Endothelial cell of umbilical vein (primary cell): ENCODE measurements around the gene MTFR1L. TPM values are rescaled to one million over a fixed set of nuclear protein-coding genes. Genes with fewer than 3 reads are reported as not detected.

ENCODE experiments used
- BruUV-seq: library from RNA; stranded (reverse); fragments of 400-500 nt; replicated peaks from 2 replicates; lab custom pipeline; 2021; lab: Mats Ljungman, UMichigan
- CTCF ChIA-PET: fragments of 300-600, 350-600 bp; sonication (Branson Sonifier 250); formaldehyde crosslinking; loops from one replicate; lab custom pipeline; 2021; ENCODE audit warnings: antibody characterized with exemption, inconsistent platforms; lab: Charles Lee
- POLR2A ChIA-PET: fragments of 300-600, 350-600 bp; sonication (Branson Sonifier 250); formaldehyde crosslinking; loops from one replicate; lab custom pipeline; 2021; ENCODE audit warnings: antibody characterized with exemption, inconsistent platforms; lab: Charles Lee
- DNase-seq: peaks from one replicate; pipeline ENCODE4 v3.0.0-alpha.2; 2011; ENCODE audit warnings: low read depth, low spot score
- FAIRE-seq: peaks from 2 replicates; lab custom pipeline; 2011; peaks lifted over from hg19 to GRCh38; lab: Jason Lieb, UNC
- H2AFZ ChIP-seq: 2 replicates; pipeline ENCODE4 v1.6.0; 2012; ENCODE audit warnings: low read depth, low read length, control low read depth, inconsistent platforms
- H3K27ac ChIP-seq: 2 replicates; pipeline ENCODE4 v1.5.1; 2011; ENCODE audit warnings: low read depth, mild to moderate bottlenecking, control low read depth, low read length, moderate library complexity; ENCODE audit not compliant: insufficient read depth
- H3K27me3 ChIP-seq, 2 experiments: 2 replicates each; pipeline versions ENCODE4 v1.6.0 to v1.6.1; 2011; ENCODE audit warnings: low read length in 2 of 2, mixed read lengths in 1 of 2; ENCODE audit not compliant: control insufficient read depth in 2 of 2, insufficient read depth in 2 of 2
- H3K36me3 ChIP-seq, 2 experiments: 2 replicates in 1 of 2; 3 replicates in 1 of 2; pipeline ENCODE4 v1.5.1; 2011; ENCODE audit warnings: low read length in 2 of 2, mild to moderate bottlenecking in 1 of 2, moderate library complexity in 1 of 2; ENCODE audit not compliant: control insufficient read depth in 2 of 2, insufficient read depth in 2 of 2; ENCODE audit errors: extremely low read depth in 1 of 2
- H3K4me1 ChIP-seq: 3 replicates; pipeline ENCODE4 v1.5.1; 2011; ENCODE audit warnings: mild to moderate bottlenecking, low read length; ENCODE audit not compliant: control insufficient read depth, insufficient read depth; ENCODE audit errors: extremely low read depth
- H3K4me2 ChIP-seq: 2 replicates; pipeline ENCODE4 v1.6.1; 2011; ENCODE audit warnings: low read length, control low read depth, mixed read lengths; ENCODE audit not compliant: insufficient read depth
- H3K4me3 ChIP-seq, 3 experiments: fragments of 200-600 bp in 1 of 3; sonication (generic), shearing (Covaris generic) in 1 of 3; replicated peaks in 1 of 3; 2 replicates each; pipeline ENCODE4 v1.5.1; 2011 to 2016; ENCODE audit warnings: control low read depth in 3 of 3, low read length in 3 of 3, mild to moderate bottlenecking in 2 of 3, inconsistent platforms in 1 of 3, low read depth in 1 of 3, moderate library complexity in 1 of 3; ENCODE audit not compliant: insufficient read depth in 1 of 3
- H3K79me2 ChIP-seq: 2 replicates; pipeline ENCODE4 v1.6.0; 2012; ENCODE audit warnings: low read length, inconsistent platforms; ENCODE audit not compliant: control insufficient read depth, insufficient read depth
- H3K9ac ChIP-seq: replicated peaks from 2 replicates; pipeline ENCODE3; 2011; ENCODE audit warnings: low read length, control low read depth; ENCODE audit not compliant: insufficient read depth; ENCODE audit errors: extremely low read depth
- H3K9me1 ChIP-seq: replicated peaks from 3 replicates; pipeline ENCODE4 v1.6.0; 2011; ENCODE audit warnings: mild to moderate bottlenecking, low read length; ENCODE audit not compliant: control insufficient read depth, insufficient read depth; ENCODE audit errors: extremely low read depth
- H3K9me3 ChIP-seq: replicated peaks from 2 replicates; pipeline ENCODE4 v1.5.1; 2012; ENCODE audit warnings: low read length, inconsistent platforms; ENCODE audit not compliant: control insufficient read depth, insufficient read depth
- H4K20me1 ChIP-seq: replicated peaks from 2 replicates; pipeline ENCODE3; 2011; ENCODE audit warnings: mild to moderate bottlenecking, low read length; ENCODE audit not compliant: control insufficient read depth, insufficient read depth; ENCODE audit errors: extremely low read depth
- CTCF ChIP-seq, 2 donors: IDR thresholded peaks; 1 replicate in 1 of 2; 2 replicates in 1 of 2; pipeline ENCODE4 v1.5.1; 2011; ENCODE audit warnings: low read length in 2 of 2, mild to moderate bottlenecking in 2 of 2, moderate library complexity in 2 of 2, control low read depth in 1 of 2, inconsistent platforms in 1 of 2, low read depth in 1 of 2; ENCODE audit not compliant: insufficient read depth in 1 of 2; ENCODE audit errors: extremely low read depth in 1 of 2
- EZH2 ChIP-seq: IDR thresholded peaks from 2 replicates; pipeline ENCODE4 v1.6.1; 2012; ENCODE audit warnings: borderline replicate concordance, low read depth, mild to moderate bottlenecking, moderate library complexity, low read length, inconsistent platforms; ENCODE audit not compliant: severe bottlenecking
- FOS ChIP-seq: IDR thresholded peaks from 2 replicates; pipeline ENCODE4 v1.6.1; 2011; ENCODE audit warnings: mild to moderate bottlenecking, low read length, moderate library complexity, borderline replicate concordance; ENCODE audit not compliant: insufficient read depth
- GATA2 ChIP-seq: IDR thresholded peaks from 2 replicates; pipeline ENCODE4 v1.7.0; 2011; ENCODE audit warnings: low read depth, mild to moderate bottlenecking, moderate library complexity, mixed read lengths, low read length; ENCODE audit not compliant: insufficient read length, insufficient read depth
- JUN ChIP-seq: IDR thresholded peaks from 2 replicates; pipeline ENCODE4 v1.6.1; 2011; ENCODE audit warnings: borderline replicate concordance, low read depth; ENCODE audit not compliant: insufficient read length, insufficient read depth
- MAX ChIP-seq: IDR thresholded peaks from 2 replicates; pipeline ENCODE4 v1.6.1; 2011; ENCODE audit not compliant: insufficient read depth, insufficient read length
- MYC ChIP-seq: IDR thresholded peaks from one replicate; pipeline ENCODE4 v1.6.1; 2011; ENCODE audit warnings: mild to moderate bottlenecking, low read depth, low read length
- POLR2A ChIP-seq: IDR thresholded peaks from 2 replicates; pipeline ENCODE4 v1.6.1; 2012; ENCODE audit warnings: low read depth, mild to moderate bottlenecking, control low read depth, low read length
- POLR2AphosphoS5 ChIP-seq: IDR thresholded peaks from 2 replicates; pipeline ENCODE4 v1.6.1; 2012; ENCODE audit warnings: low read depth, mild to moderate bottlenecking, control low read depth, low read length, moderate library complexity; ENCODE audit not compliant: insufficient read depth
- dilution Hi-C: fragments of 300-500 bp; cut with MboI; formaldehyde crosslinking; loops from one replicate; pipeline ENCODE4 v1.15.0; 2019; ENCODE audit warnings: low sequenced_read_pairs; ENCODE audit not compliant: extremely low pct_ligation_motif_present
- intact Hi-C: fragments of 100-400 bp; cut with micrococcal nuclease; formaldehyde crosslinking; loops from one replicate; pipeline ENCODE4 v1.10.0; 2022
- polyA plus RNA-seq, 4 experiments: library from polyadenylated mRNA; depleted of rRNA in 3 of 4; stranded (reverse) in 3 of 4; unstranded in 1 of 4; fragments of >200 nt; gene quantifications; 2 replicates each; pipeline versions ENCODE4 v1.2.1 to v1.2.3, GENCODE V29; 2011 to 2012; ENCODE audit warnings: missing spikeins in 1 of 4
- total RNA-seq: library from RNA; stranded (reverse); gene quantifications from 2 replicates; pipeline ENCODE4 v1.2.3, GENCODE V29; 2021

Gene MTFR1L
- total and polyA plus RNA-seq, 2 donors (not counting 3 experiments of a cell fraction or from before 2014, with no cell fraction given), result 34.8 to 45.5 TPM

- CTCF ChIA-PET, result interaction anchor here (1.4 to 3.1 kb wide), 2 partner anchors 7 to 199 kb away, joined by 8 to 15 read pairs; partner anchors contain the start of gene SELENON
- Histone ChIP-seq H3K36me3 (peaks cover 13 to 41% of the 10 kb centered on the region in 2 experiments), H3K4me1 (peaks cover 31% of the 10 kb centered on the region), H3K27ac (no peak overlapping the region), H2AFZ (no peak overlapping the region), H3K9ac (no peak overlapping the region), H3K79me2 (peaks cover 3% of the 10 kb centered on the region), H3K4me2 (no peak overlapping the region), H4K20me1 (no peaks in the 10 kb centered on the region), H3K27me3 (no peaks in the 10 kb centered on the region), H3K9me1 (no peaks in the 10 kb centered on the region), H3K9me3 (no peaks in the 10 kb centered on the region), H3K4me3 (no peak overlapping the region)
- POLR2A ChIA-PET, result no interaction called here
- BruUV-seq, result no TSS peak
- DNase-seq (no peak), FAIRE-seq (no peak)
- intact Hi-C loops, result loop anchor here (10.0 kb wide), 2 partner anchors 373 to 573 kb away; partner anchors contain the start of genes MACO1 and SYF2
- TF ChIP-seq FOS (no peak), MYC (no peak), EZH2 (no peak), CTCF (IDR thresholded peaks at IDR 0.05; ENCODE audit: extremely low read depth in 1 of 2, insufficient read depth in 1 of 2, low read depth in 1 of 2, low read length in 2 of 2) (no peak), GATA2 (no peak), JUN (no peak), MAX (no peak), POLR2A (no peak), POLR2AphosphoS5 (no peak)
- dilution Hi-C loops, result no loop called here
These were observed 12.0 kb upstream of the MTFR1L start for GRCh38 chr1:25807480-25808390.
